MM.1S (cell line): ENCODE results near the gene RGS7.
"Not testable (repeated sequence)": the region's sequence is repeated elsewhere in the genome, so short reads cannot be mapped to it uniquely, and the experiment has no call there.

Experiments
- DNase-seq: peaks from one replicate; pipeline ENCODE4 v3.0.0-alpha.2; 2015
- H2AFZ ChIP-seq: fragments of 300-600 bp; sonication (generic); 2 replicates; pipeline ENCODE4 v1.6.0; 2016; ENCODE audit warnings: antibody characterized with exemption, low read length
- H3F3A ChIP-seq: fragments of 300-600 bp; sonication (generic); 2 replicates; pipeline ENCODE4 v1.6.1; 2016; ENCODE audit warnings: mild to moderate bottlenecking, antibody characterized with exemption, low read length, moderate library complexity, mixed read lengths; ENCODE audit not compliant: insufficient read depth
- H3K27ac ChIP-seq: fragments of 300-600 bp; sonication (generic); 2 replicates; pipeline ENCODE4 v1.5.1; 2016; ENCODE audit warnings: mild to moderate bottlenecking, low read length
- H3K27me3 ChIP-seq: fragments of 300-600 bp; sonication (generic); replicated peaks from 2 replicates; pipeline ENCODE4 v1.6.0; 2016; ENCODE audit warnings: low read length; ENCODE audit not compliant: insufficient read depth
- H3K36me3 ChIP-seq: fragments of 300-600 bp; sonication (generic); replicated peaks from 2 replicates; pipeline ENCODE4 v1.6.1; 2016; ENCODE audit warnings: mild to moderate bottlenecking, low read length, mixed read lengths; ENCODE audit not compliant: insufficient read depth
- H3K4me1 ChIP-seq: fragments of 300-600 bp; sonication (generic); 2 replicates; pipeline ENCODE4 v1.6.1; 2016; ENCODE audit warnings: low read length, mixed read lengths
- H3K4me2 ChIP-seq: fragments of 300-600 bp; sonication (generic); 2 replicates; pipeline ENCODE4 v1.6.0; 2016; ENCODE audit warnings: low read depth, low read length
- H3K4me3 ChIP-seq: fragments of 300-600 bp; sonication (generic); 2 replicates; pipeline ENCODE4 v1.5.1; 2016; ENCODE audit warnings: low read length, mixed read lengths
- H3K79me2 ChIP-seq: fragments of 300-600 bp; sonication (generic); 2 replicates; pipeline ENCODE4 v1.6.1; 2016; ENCODE audit warnings: mixed run types, low read length, mixed read lengths
- H3K9ac ChIP-seq: fragments of 300-600 bp; sonication (generic); 2 replicates; pipeline ENCODE4 v1.6.1; 2016; ENCODE audit warnings: low read length, mixed read lengths
- H3K9me2 ChIP-seq: fragments of 300-600 bp; sonication (generic); replicated peaks from 2 replicates; pipeline ENCODE4 v1.6.1; 2016; ENCODE audit warnings: mild to moderate bottlenecking, low read length, mixed read lengths; ENCODE audit not compliant: insufficient read depth
- H3K9me3 ChIP-seq: fragments of 300-600 bp; sonication (generic); replicated peaks from 2 replicates; pipeline ENCODE4 v1.6.1; 2016; ENCODE audit warnings: mild to moderate bottlenecking, low read length, mixed read lengths; ENCODE audit not compliant: insufficient read depth
- H4K20me1 ChIP-seq: fragments of 300-600 bp; sonication (generic); 2 replicates; pipeline ENCODE4 v1.6.1; 2016; ENCODE audit warnings: mild to moderate bottlenecking, low read length, moderate library complexity, mixed read lengths; ENCODE audit not compliant: insufficient read depth
- EZH2 ChIP-seq: fragments of 300-600 bp; sonication (generic); optimal IDR thresholded peaks from 2 replicates; pipeline ENCODE3; 2017; ENCODE audit warnings: low read depth, mild to moderate bottlenecking, antibody characterized with exemption, low read length, mixed read lengths
- EZH2phosphoT487 ChIP-seq: fragments of 300-600 bp; sonication (generic); IDR thresholded peaks from 2 replicates; pipeline ENCODE4 v1.6.1; 2018; ENCODE audit warnings: antibody characterized with exemption, low read length
- TF ChIP-seq, protein P1 (sequence below): fragments of 300-600 bp; sonication (generic); IDR thresholded peaks from 2 replicates; pipeline ENCODE4 v1.5.1; 2016; ENCODE audit warnings: antibody characterized with exemption, low read length, mixed read lengths

RGS7 gene

DNA sequence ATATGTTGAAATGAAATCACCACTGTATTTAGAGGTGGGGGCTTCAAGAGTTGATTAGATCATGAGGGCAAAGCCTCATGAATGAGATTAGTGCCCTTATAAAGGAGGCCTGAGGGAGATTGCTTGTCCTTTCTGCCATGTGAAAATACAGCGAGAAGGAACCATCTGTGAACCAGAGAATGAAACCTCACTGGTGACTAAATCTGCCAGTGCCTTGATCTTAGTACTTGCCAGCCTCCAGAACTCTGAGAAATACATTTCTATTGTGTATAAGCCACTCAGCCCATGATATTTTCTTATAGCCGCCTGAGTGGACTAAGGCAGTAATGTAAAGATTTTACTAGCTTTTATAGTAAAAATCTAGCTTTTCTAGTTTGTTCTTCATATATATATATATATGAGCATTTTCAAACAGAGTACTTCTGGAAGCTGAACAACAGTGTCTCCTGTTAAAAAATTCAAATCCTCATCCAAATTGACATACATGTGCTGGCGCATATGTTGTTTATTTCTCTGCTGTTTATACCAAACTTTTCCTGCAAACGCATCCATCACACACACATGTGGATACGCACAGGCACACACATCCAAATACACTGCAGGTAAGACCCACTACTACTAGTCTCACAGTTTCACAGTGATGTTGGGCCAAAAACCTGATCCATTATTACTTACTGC lies 213.1 kb downstream of the RGS7 start:
- Histone ChIP-seq H4K20me1 (no peaks in the 10 kb centered on the region), H3K79me2 (no peaks in the 10 kb centered on the region), H3K4me1 (no peaks in the 10 kb centered on the region), H3K9ac (no peak overlapping the region), H3K36me3 (no peaks in the 10 kb centered on the region), H3F3A (no peaks in the 10 kb centered on the region), H3K27me3 (no peaks in the 10 kb centered on the region), H2AFZ (no peak overlapping the region), H3K9me3 (no peaks in the 10 kb centered on the region), H3K27ac (no peak overlapping the region), H3K9me2 (no peaks in the 10 kb centered on the region), H3K4me2 (no peak overlapping the region), H3K4me3 (no peak overlapping the region)
- DNase-seq: no peak
- TF ChIP-seq EZH2: no peak
- TF ChIP-seq, protein P1, sequence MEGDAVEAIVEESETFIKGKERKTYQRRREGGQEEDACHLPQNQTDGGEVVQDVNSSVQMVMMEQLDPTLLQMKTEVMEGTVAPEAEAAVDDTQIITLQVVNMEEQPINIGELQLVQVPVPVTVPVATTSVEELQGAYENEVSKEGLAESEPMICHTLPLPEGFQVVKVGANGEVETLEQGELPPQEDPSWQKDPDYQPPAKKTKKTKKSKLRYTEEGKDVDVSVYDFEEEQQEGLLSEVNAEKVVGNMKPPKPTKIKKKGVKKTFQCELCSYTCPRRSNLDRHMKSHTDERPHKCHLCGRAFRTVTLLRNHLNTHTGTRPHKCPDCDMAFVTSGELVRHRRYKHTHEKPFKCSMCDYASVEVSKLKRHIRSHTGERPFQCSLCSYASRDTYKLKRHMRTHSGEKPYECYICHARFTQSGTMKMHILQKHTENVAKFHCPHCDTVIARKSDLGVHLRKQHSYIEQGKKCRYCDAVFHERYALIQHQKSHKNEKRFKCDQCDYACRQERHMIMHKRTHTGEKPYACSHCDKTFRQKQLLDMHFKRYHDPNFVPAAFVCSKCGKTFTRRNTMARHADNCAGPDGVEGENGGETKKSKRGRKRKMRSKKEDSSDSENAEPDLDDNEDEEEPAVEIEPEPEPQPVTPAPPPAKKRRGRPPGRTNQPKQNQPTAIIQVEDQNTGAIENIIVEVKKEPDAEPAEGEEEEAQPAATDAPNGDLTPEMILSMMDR: no peak
- no peak for TF ChIP-seq EZH2phosphoT487

GRCh38 chr1:241142493-241142892 lies 214.5 kb downstream of the RGS7 start:
- no peak overlapping the region for H3K9ac ChIP-seq
- H3K4me1 ChIP-seq: no peaks in the 10 kb centered on the region
- no peaks in the 10 kb centered on the region for H3K79me2 ChIP-seq
- H3K36me3 ChIP-seq: no peaks in the 10 kb centered on the region
- H2AFZ ChIP-seq: no peak overlapping the region
- H3K9me2 ChIP-seq: no peaks in the 10 kb centered on the region
- no peak overlapping the region for H3K27ac ChIP-seq
- DNase-seq: no peak
- no peaks in the 10 kb centered on the region for H4K20me1 ChIP-seq
- no peak overlapping the region for H3K4me2 ChIP-seq
- no peaks in the 10 kb centered on the region for H3K9me3 ChIP-seq
- TF ChIP-seq, protein P1: no peak
- H3K27me3 ChIP-seq: no peaks in the 10 kb centered on the region
- no peaks in the 10 kb centered on the region for H3F3A ChIP-seq
- H3K4me3 ChIP-seq: no peak overlapping the region

DNA sequence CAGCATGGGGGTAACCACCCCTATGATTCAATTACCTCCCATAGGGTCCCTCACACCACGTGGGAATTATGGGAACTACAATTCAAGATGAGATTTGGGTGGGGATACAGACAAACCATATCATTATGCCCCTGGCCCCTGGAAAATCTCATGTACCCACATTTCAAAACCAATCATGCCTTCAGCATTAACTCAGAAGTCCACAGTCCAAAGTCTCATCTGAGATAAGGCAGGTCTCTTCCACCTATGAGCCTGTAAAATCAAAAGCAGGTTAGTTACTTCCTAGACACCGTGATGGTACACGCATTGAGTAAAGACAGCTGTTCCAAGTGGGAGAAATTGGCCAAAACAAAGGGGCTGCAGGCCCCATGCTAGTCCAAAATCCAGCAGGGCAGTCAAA lies 215.4 kb downstream of the RGS7 start:
- H3K36me3 ChIP-seq, H3K27ac ChIP-seq, H3K79me2 ChIP-seq, H2AFZ ChIP-seq, H3K27me3 ChIP-seq, H3K4me3 ChIP-seq, DNase-seq, H3K4me1 ChIP-seq, H3K4me2 ChIP-seq, H3K9me2 ChIP-seq, H3K9me3 ChIP-seq, H3K9ac ChIP-seq, H4K20me1 ChIP-seq, H3F3A ChIP-seq: not testable (repeated sequence)

DNA sequence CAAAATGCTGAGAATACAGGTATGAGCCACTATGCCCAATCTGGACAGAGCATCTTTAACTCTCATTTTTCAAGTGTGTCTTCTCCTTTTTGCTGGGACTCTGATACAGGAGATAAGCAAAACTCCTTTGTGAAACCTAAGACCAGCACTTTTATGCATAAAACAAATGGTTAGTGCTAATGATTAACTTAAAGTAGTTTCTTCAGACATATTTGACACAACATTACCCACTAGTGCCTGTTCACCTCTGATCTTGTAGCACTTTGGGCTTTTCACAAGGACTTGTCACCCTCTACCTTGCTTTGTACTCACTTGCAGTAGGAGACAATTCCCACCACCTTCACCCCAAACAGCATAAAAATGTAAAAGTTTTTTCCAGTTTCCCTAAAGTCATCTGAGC lies 216.3 kb downstream of the RGS7 start:
- Histone ChIP-seq H3K9ac (no peak overlapping the region), H3K4me3 (no peak overlapping the region)
- TF ChIP-seq EZH2phosphoT487 (no peak), EZH2 (no peak)
- TF ChIP-seq, protein P1: no peak

More for the DNA sequence above, 216.3 kb downstream of the RGS7 start:
- Histone ChIP-seq H3K27ac (no peak overlapping the region), H3K9me3 (no peaks in the 10 kb centered on the region), H3K27me3 (no peaks in the 10 kb centered on the region), H3F3A (no peaks in the 10 kb centered on the region), H3K4me1 (no peaks in the 10 kb centered on the region), H2AFZ (no peak overlapping the region), H3K36me3 (no peaks in the 10 kb centered on the region), H3K79me2 (no peaks in the 10 kb centered on the region), H3K9me2 (no peaks in the 10 kb centered on the region), H3K4me2 (no peak overlapping the region), H4K20me1 (no peaks in the 10 kb centered on the region)
- no peak for DNase-seq
